Ovary (tissue), 9 donors: ENCODE results near the gene MRFAP1L1. TPM values are rescaled to one million over a fixed set of nuclear protein-coding genes. Genes with fewer than 3 reads are reported as not detected.

ENCODE experiments used
- DNase-seq, 5 donors: peaks; one replicate each; pipeline ENCODE4 v3.0.0-alpha.2; 2019 to 2020
- H3K27ac ChIP-seq, 2 donors: fragments of 200-600 bp; one replicate each; pipeline versions ENCODE4 v1.5.1 to v1.8.0; 2019 to 2022
- H3K27me3 ChIP-seq: fragments of 200-600 bp; one replicate; pipeline ENCODE4 v1.8.0; 2022
- H3K36me3 ChIP-seq: fragments of 200-600 bp; sonication (generic); one replicate; pipeline ENCODE4 v1.5.1; 2019
- H3K4me1 ChIP-seq: one replicate; pipeline ENCODE4 v1.8.1; 2013; ENCODE audit warnings: mild to moderate bottlenecking, moderate library complexity; ENCODE audit not compliant: insufficient read depth
- H3K4me3 ChIP-seq: fragments of 200-600 bp; sonication (generic); one replicate; pipeline ENCODE4 v1.5.1; 2017
- H3K9me3 ChIP-seq, 2 donors: fragments of 200-600 bp in 1 of 2; sonication (generic) in 1 of 2; one replicate each; pipeline versions ENCODE4 v1.5.1 to v1.8.1; 2013 to 2019; ENCODE audit warnings: mild to moderate bottlenecking in 1 of 2, moderate library complexity in 1 of 2
- CTCF ChIP-seq, 3 donors: fragments of 450-650 bp in 2 of 3; fragments of 200-600 bp in 1 of 3; IDR thresholded peaks; one replicate each; pipeline versions ENCODE4 v1.5.1 to v1.8.0; 2016 to 2022; ENCODE audit warnings: antibody characterized with exemption in 3 of 3, mild to moderate bottlenecking in 1 of 3
- EP300 ChIP-seq: sonication (generic); formaldehyde crosslinking; IDR thresholded peaks from one replicate; pipeline ENCODE4 v1.6.1; 2017; ENCODE audit warnings: antibody characterized with exemption
- POLR2A ChIP-seq: fragments of 450-650 bp; IDR thresholded peaks from one replicate; pipeline ENCODE4 v1.6.1; 2017; ENCODE audit warnings: antibody characterized with exemption, mild to moderate bottlenecking, moderate library complexity
- WGBS, 3 donors: extraction: QIAGEN DNeasy Blood & Tissue Kit in 1 of 3; methylation state at CpG; one replicate each; pipeline versions ENCODE4 v1.1.5 to v1.1.7; 2013 to 2017; 5-methylcytosine and 5-hydroxymethylcytosine counted together
- intact Hi-C, 4 donors: fragments of 100-400 bp; cut with DNase I; formaldehyde crosslinking; loops; one replicate each; pipeline versions ENCODE4 v1.11.0 to v1.15.1; 2022 to 2023
- polyA plus RNA-seq, 2 donors: library from polyadenylated mRNA; stranded (reverse); fragments of 200-250 nt in 1 of 2; fragments of 350-450 nt in 1 of 2; fragmentation: Illumina TruSeq in 1 of 2; extraction: RNeasy Lipid Tissue Mini Kit (QIAGEN cat#74804) in 1 of 2; gene quantifications; one replicate each; pipeline ENCODE4 v1.2.3, GENCODE V29; 2013 to 2014
- total RNA-seq, 7 donors: library from RNA; depleted of rRNA in 2 of 7; stranded (reverse); fragments of >200 nt in 2 of 7; fragmentation: NEBNext Ultra II Directional in 3 of 7; extraction: Animal tissue kit (Norgen Biotek cat#: 25700) in 3 of 7; gene quantifications; one replicate each; pipeline versions ENCODE4 v1.1.0 to v1.2.4, GENCODE V29; 2016 to 2023
- donor health status: DM: no; HTN: no; CAD: no; lungs with moderate emphysema.
- donor health status: DM: no; HTN: no; CAD: no.
- donor health status: Bipolar disorder and iron deficiency.
- donor health status: DM: yes; HTN: yes; CAD: no.
- donor health status: DM: no; HTN: no; CAD: no.
- donor health status: DM: yes; HTN: yes; CAD: no.

MRFAP1L1 gene
- total and polyA plus RNA-seq, 9 donors, result 59.3 to 80.6 (median 65.3) TPM

- H3K9me3 ChIP-seq, result no peaks in the 10 kb centered on the region
Observed at GRCh38 chr4:6686104-6686787, 23.4 kb downstream of the MRFAP1L1 start.

GRCh38 chr4:6684656-6685055, 25.0 kb downstream of the MRFAP1L1 start:
- no peak for DNase-seq
- Histone ChIP-seq H3K27me3 (no peaks in the 10 kb centered on the region), H3K27ac (no peak overlapping the region), H3K36me3 (no peaks in the 10 kb centered on the region), H3K9me3 (no peaks in the 10 kb centered on the region), H3K4me1 (peaks cover 2% of the 10 kb centered on the region), H3K4me3 (no peak overlapping the region)
- WGBS, 3 donors, result 83 to 85% (median 84%) methylated on average over 11 of the region's 11 CpGs
- TF ChIP-seq EP300, result no peak
- no peak for TF ChIP-seq CTCF (IDR thresholded peaks at IDR 0.05)
- no peak for TF ChIP-seq POLR2A
- intact Hi-C loops, result no loop called here

More at GRCh38 chr4:6686104-6686787, 23.4 kb downstream of the MRFAP1L1 start:
- no peak for DNase-seq
- Histone ChIP-seq H3K27ac (no peak overlapping the region), H3K4me1 (peaks cover 2% of the 10 kb centered on the region), H3K27me3 (no peaks in the 10 kb centered on the region), H3K4me3 (no peak overlapping the region), H3K36me3 (no peaks in the 10 kb centered on the region)
- intact Hi-C loops, result no loop called here
- no peak for TF ChIP-seq EP300
- TF ChIP-seq CTCF (IDR thresholded peaks at IDR 0.05), result no peak
- TF ChIP-seq POLR2A, result no peak
- 74 to 90% (median 79%) methylated on average over 4 of the region's 4 CpGs for WGBS, 3 donors

- TF ChIP-seq CTCF (IDR thresholded peaks at IDR 0.05), result no peak
- no peak for TF ChIP-seq EP300
- no peak for TF ChIP-seq POLR2A
- intact Hi-C loops, result no loop called here
- 79 to 82% (median 80%) methylated on average over 11 of the region's 11 CpGs for WGBS, 3 donors
Observed at GRCh38 chr4:6682862-6683590, 26.6 kb downstream of the MRFAP1L1 start.

GRCh38 chr4:6681191-6681590, 28.5 kb downstream of the MRFAP1L1 start:
- H3K27me3 ChIP-seq, result no peaks in the 10 kb centered on the region
- DNase-seq, result no peak
- intact Hi-C loops, result no loop called here
- H3K9me3 ChIP-seq, result no peaks in the 10 kb centered on the region
- TF ChIP-seq CTCF (IDR thresholded peaks at IDR 0.05) (no peak), POLR2A (no peak), EP300 (no peak)
- H3K4me3 ChIP-seq, result no peak overlapping the region
- peaks cover 5% of the 10 kb centered on the region for H3K4me1 ChIP-seq
- WGBS, 3 donors, result 80 to 91% (median 82%) methylated on average over 9 of the region's 9 CpGs
- H3K36me3 ChIP-seq, result no peaks in the 10 kb centered on the region
- no peak overlapping the region for H3K27ac ChIP-seq

More at GRCh38 chr4:6682862-6683590, 26.6 kb downstream of the MRFAP1L1 start:
- Histone ChIP-seq H3K4me3 (no peak overlapping the region), H3K9me3 (no peaks in the 10 kb centered on the region), H3K27ac (no peak overlapping the region), H3K36me3 (no peaks in the 10 kb centered on the region), H3K27me3 (no peaks in the 10 kb centered on the region), H3K4me1 (no peaks in the 10 kb centered on the region)
- no peak for DNase-seq
